Measurements from ENCODE around the gene RAE1. TPM values are rescaled to one million over a fixed set of nuclear protein-coding genes. Genes with fewer than 3 reads are reported as not detected.

Gene RAE1
- total RNA-seq, 2 donors from 2014 or later, result 21.7 to 49.9 TPM

- H3K4me1 ChIP-seq (replicated peaks), result no peaks in the 10 kb centered on the region
- DNase-seq (ENCODE audit: low spot score), result no peak
Observed at GRCh38 chr20:57317789-57318371, 33.2 kb upstream of the RAE1 start.

GRCh38 chr20:57319584-57319983, 31.5 kb upstream of the RAE1 start:
- 94% methylated on average over 4 of the region's 4 CpGs for WGBS
- no peaks in the 10 kb centered on the region for H3K4me1 ChIP-seq (replicated peaks)

More at GRCh38 chr20:57317789-57318371, 33.2 kb upstream of the RAE1 start:
- no peak overlapping the region for H3K4me3 ChIP-seq
- no peaks in the 10 kb centered on the region for H3K36me3 ChIP-seq
- H3K27me3 ChIP-seq (replicated peaks; ENCODE audit: insufficient read depth), result peaks cover 2% of the 10 kb centered on the region
- intact Hi-C loops (cut with DNase I), result no loop called here
- H3K27ac ChIP-seq, result no peak overlapping the region
- WGBS, result 73% methylated on average over 14 of the region's 14 CpGs
- H3K9me3 ChIP-seq, result no peaks in the 10 kb centered on the region
- no peak for TF ChIP-seq POLR2AphosphoS5 (IDR thresholded peaks at IDR 0.05)
- no peak for TF ChIP-seq CTCF (IDR thresholded peaks at IDR 0.05)
- no peak for TF ChIP-seq POLR2A (IDR thresholded peaks at IDR 0.05)

GRCh38 chr20:57320358-57320757, 30.7 kb upstream of the RAE1 start:
- DNase-seq (ENCODE audit: low spot score), result no peak
- Histone ChIP-seq H3K27me3 (replicated peaks; ENCODE audit: insufficient read depth) (peaks cover 2% of the 10 kb centered on the region), H3K9me3 (no peaks in the 10 kb centered on the region), H3K4me1 (replicated peaks) (no peaks in the 10 kb centered on the region), H3K27ac (no peak overlapping the region), H3K4me3 (no peak overlapping the region), H3K36me3 (no peaks in the 10 kb centered on the region)
- intact Hi-C loops (cut with DNase I), result no loop called here
- 52% methylated on average over 3 of the region's 3 CpGs for WGBS
- no peak for TF ChIP-seq POLR2A (IDR thresholded peaks at IDR 0.05)
- no peak for TF ChIP-seq POLR2AphosphoS5 (IDR thresholded peaks at IDR 0.05)
- no peak for TF ChIP-seq CTCF (IDR thresholded peaks at IDR 0.05)

More at GRCh38 chr20:57319584-57319983, 31.5 kb upstream of the RAE1 start:
- intact Hi-C loops (cut with DNase I), result no loop called here
- H3K4me3 ChIP-seq, result no peak overlapping the region
- H3K27ac ChIP-seq, result no peak overlapping the region
- H3K27me3 ChIP-seq (replicated peaks; ENCODE audit: insufficient read depth), result peaks cover 2% of the 10 kb centered on the region
- no peak for TF ChIP-seq POLR2AphosphoS5 (IDR thresholded peaks at IDR 0.05)
- no peak for TF ChIP-seq CTCF (IDR thresholded peaks at IDR 0.05)
- no peak for TF ChIP-seq POLR2A (IDR thresholded peaks at IDR 0.05)
- no peaks in the 10 kb centered on the region for H3K36me3 ChIP-seq
- no peaks in the 10 kb centered on the region for H3K9me3 ChIP-seq
- DNase-seq (ENCODE audit: low spot score), result no peak

GRCh38 chr20:57321142-57321541, 29.9 kb upstream of the RAE1 start:
- DNase-seq (ENCODE audit: low spot score), result no peak
- no peaks in the 10 kb centered on the region for H3K4me1 ChIP-seq (replicated peaks)
- no peaks in the 10 kb centered on the region for H3K36me3 ChIP-seq
- H3K27ac ChIP-seq, result no peak overlapping the region
- WGBS, result 85% methylated on average over 2 of the region's 2 CpGs
- H3K9me3 ChIP-seq, result no peaks in the 10 kb centered on the region
- intact Hi-C loops (cut with DNase I), result no loop called here
- TF ChIP-seq POLR2AphosphoS5 (IDR thresholded peaks at IDR 0.05), result no peak
- TF ChIP-seq CTCF (IDR thresholded peaks at IDR 0.05), result no peak
- no peak overlapping the region for H3K4me3 ChIP-seq
- peaks cover 2% of the 10 kb centered on the region for H3K27me3 ChIP-seq (replicated peaks; ENCODE audit: insufficient read depth)

GRCh38 chr20:57322476-57322875, 28.6 kb upstream of the RAE1 start:
- no peaks in the 10 kb centered on the region for H3K36me3 ChIP-seq
- no peaks in the 10 kb centered on the region for H3K27me3 ChIP-seq (replicated peaks; ENCODE audit: insufficient read depth)
- DNase-seq (ENCODE audit: low spot score), result no peak
- intact Hi-C loops (cut with DNase I), result no loop called here
- no peaks in the 10 kb centered on the region for H3K9me3 ChIP-seq
- H3K4me1 ChIP-seq (replicated peaks), result no peaks in the 10 kb centered on the region
- H3K4me3 ChIP-seq, result no peak overlapping the region
- no peak for TF ChIP-seq CTCF (IDR thresholded peaks at IDR 0.05)
- 73% methylated on average over 2 of the region's 2 CpGs for WGBS
- no peak overlapping the region for H3K27ac ChIP-seq

All from prostate gland (tissue), 2 donors.